HEK293T (cell line): ENCODE measurements around the gene RPS6KA5.
"Not testable (repeated sequence)": the region's sequence is repeated elsewhere in the genome, so short reads cannot be mapped to it uniquely, and the experiment has no call there.

ENCODE experiments used
- CTCF ChIA-PET: fragments of 350-600 bp; formaldehyde crosslinking; extraction: SDS; loops from one replicate; lab custom pipeline; 2021; ENCODE audit warnings: antibody characterized with exemption, inconsistent platforms; lab: Yijun Ruan, JAX
- POLR2A ChIA-PET: fragments of 350-600 bp; formaldehyde crosslinking; extraction: SDS; loops from one replicate; lab custom pipeline; 2020; ENCODE audit warnings: antibody characterized with exemption, inconsistent platforms; lab: Yijun Ruan, JAX
- DNase-seq: peaks from one replicate; pipeline ENCODE4 v3.0.0; 2012; ENCODE audit warnings: mixed read lengths; ENCODE audit errors: extremely low spot score
- ARNT ChIP-seq: fragments of 450-650 bp; IDR thresholded peaks from 2 replicates; pipeline ENCODE4 v1.6.1; 2017; ENCODE audit warnings: mild to moderate bottlenecking
- BHLHE40 ChIP-seq: fragments of 450-650 bp; IDR thresholded peaks from 2 replicates; pipeline ENCODE4 v1.6.1; 2016; ENCODE audit warnings: mild to moderate bottlenecking, moderate library complexity, borderline replicate concordance
- CTBP1 ChIP-seq: fragments of 450-650 bp; IDR thresholded peaks from 2 replicates; pipeline ENCODE4 v1.6.1; 2016; ENCODE audit warnings: borderline replicate concordance
- ELF4 ChIP-seq: fragments of 450-650 bp; IDR thresholded peaks from 2 replicates; pipeline ENCODE4 v1.6.1; 2017; ENCODE audit warnings: antibody characterized with exemption
- FOXA1 ChIP-seq: fragments of 450-650 bp; IDR thresholded peaks from 2 replicates; pipeline ENCODE4 v1.6.1; 2016; ENCODE audit warnings: mild to moderate bottlenecking
- FOXK2 ChIP-seq: fragments of 450-650 bp; IDR thresholded peaks from 2 replicates; pipeline ENCODE4 v1.6.1; 2016; ENCODE audit warnings: mild to moderate bottlenecking
- FOXM1 ChIP-seq: fragments of 450-650 bp; IDR thresholded peaks from 2 replicates; pipeline ENCODE4 v1.6.1; 2017; ENCODE audit warnings: mild to moderate bottlenecking, borderline replicate concordance
- HDGF ChIP-seq: fragments of 450-650 bp; IDR thresholded peaks from 2 replicates; pipeline ENCODE4 v1.6.1; 2017; ENCODE audit warnings: antibody characterized with exemption, borderline replicate concordance
- L3MBTL2 ChIP-seq: fragments of 450-650 bp; conservative IDR thresholded peaks from 2 replicates; pipeline ENCODE4 v1.6.1; 2016; ENCODE audit warnings: mild to moderate bottlenecking
- LEF1 ChIP-seq: fragments of 450-650 bp; IDR thresholded peaks from 2 replicates; pipeline ENCODE4 v1.6.1; 2017; ENCODE audit warnings: mild to moderate bottlenecking, borderline replicate concordance
- NFRKB ChIP-seq: fragments of 450-650 bp; IDR thresholded peaks from 2 replicates; pipeline ENCODE4 v1.6.1; 2016; ENCODE audit warnings: mild to moderate bottlenecking, moderate library complexity
- PKNOX1 ChIP-seq: fragments of 450-650 bp; IDR thresholded peaks from 2 replicates; pipeline ENCODE4 v1.6.1; 2016
- SP1 ChIP-seq: fragments of 450-650 bp; IDR thresholded peaks from 2 replicates; pipeline ENCODE4 v1.6.1; 2017
- SUZ12 ChIP-seq: fragments of 450-650 bp; IDR thresholded peaks from 2 replicates; pipeline ENCODE4 v1.6.1; 2016; ENCODE audit warnings: mild to moderate bottlenecking
- TARDBP ChIP-seq: fragments of 450-650 bp; IDR thresholded peaks from 2 replicates; pipeline ENCODE4 v1.6.1; 2016
- ZNF384 ChIP-seq: fragments of 450-650 bp; IDR thresholded peaks from 2 replicates; pipeline ENCODE4 v1.6.1; 2016

The RPS6KA5 gene

GRCh38 chr14:91060351-91061055 lies at the start of gene RPS6KA5:
Gene RPS6KA5, minus strand, starts transcription at chr14:91060641. Its CDS starts 207 bp downstream, at chr14:91060434.
- ChIA-PET CTCF (interaction anchor here (0.7 to 1.1 kb wide), 3 partner anchors 12 to 117 kb away, joined by 3 to 4 read pairs (median 3); no protein-coding TSS in a partner anchor), POLR2A (interaction anchor here (0.6 to 2.8 kb wide), 25 partner anchors 12 to 226 kb away, joined by 3 to 30 read pairs (median 4); partner anchors contain the start of gene DGLUCY)
- TF ChIP-seq NFRKB, result no peak
- TF ChIP-seq ELF4, result no peak
- TF ChIP-seq L3MBTL2, result peak; percentile 72
- TF ChIP-seq BHLHE40, result no peak
- DNase-seq, result peak; percentile 93

DNA sequence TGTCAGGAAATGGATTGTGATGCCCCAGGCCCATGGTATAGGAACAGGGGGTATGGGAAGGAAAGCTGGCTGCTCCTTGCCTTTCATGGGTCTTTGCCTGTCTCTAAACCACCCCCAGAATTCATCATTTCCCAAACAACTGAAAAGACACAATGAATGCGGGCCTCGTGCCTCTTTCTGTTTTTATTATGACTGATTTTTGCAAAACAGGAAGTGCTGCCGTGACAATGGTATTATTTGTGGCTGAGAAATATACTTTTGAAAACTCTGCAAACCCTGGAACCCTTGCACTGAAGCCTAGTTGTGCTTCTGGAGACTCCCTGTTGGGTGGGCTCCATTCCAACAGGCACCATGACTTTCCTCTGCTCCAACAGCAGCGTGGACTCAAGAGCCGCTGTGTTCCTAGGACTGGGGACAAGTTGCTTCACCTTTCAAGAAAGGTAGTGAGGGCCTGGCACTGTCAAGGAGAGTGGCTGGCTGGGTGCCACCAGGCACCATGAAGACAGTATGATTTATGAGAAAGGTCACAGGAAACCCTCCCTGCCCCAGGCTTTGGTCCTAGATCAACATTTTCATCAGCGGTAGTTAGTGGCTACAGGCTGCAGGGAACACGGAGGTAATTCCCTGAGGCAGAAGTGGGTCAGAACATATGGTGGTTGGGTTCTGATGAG lies 48.6 kb upstream of the RPS6KA5 start:
- CTCF ChIA-PET, result no interaction called here
- POLR2A ChIA-PET, result no interaction called here
- no peak for DNase-seq
- no peak for TF ChIP-seq NFRKB
- TF ChIP-seq FOXM1, result no peak
- no peak for TF ChIP-seq LEF1
- no peak for TF ChIP-seq BHLHE40
- no peak for TF ChIP-seq CTBP1
- TF ChIP-seq ELF4, result no peak
- TF ChIP-seq SUZ12, result no peak
- no peak for TF ChIP-seq FOXK2
- no peak for TF ChIP-seq PKNOX1
- TF ChIP-seq TARDBP, result no peak
- TF ChIP-seq FOXA1, result no peak

DNA sequence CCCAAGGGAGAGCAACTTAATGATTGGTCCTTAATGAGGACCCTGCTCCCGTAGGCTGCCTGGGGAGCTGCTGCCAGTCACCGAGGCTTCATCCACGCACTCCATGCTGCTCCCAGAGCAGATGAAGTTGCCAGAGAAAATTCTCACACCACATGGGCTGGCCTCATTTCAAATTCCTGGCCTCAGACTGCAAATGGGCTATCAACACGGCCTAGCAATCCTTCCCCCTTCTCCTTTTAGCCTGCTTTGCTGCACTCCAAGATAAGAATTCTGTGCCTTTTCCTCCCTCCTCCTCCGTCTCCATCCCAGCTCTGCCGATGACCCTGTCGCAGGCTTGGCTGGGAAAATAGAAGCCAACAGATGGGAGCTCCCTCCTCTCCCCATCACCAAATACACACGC lies 42.7 kb upstream of the RPS6KA5 start:
- ChIA-PET POLR2A (interaction anchor here (2.8 kb wide), 1 partner anchor 11 kb away, joined by 12 read pairs; the partner anchor contains the start of gene DGLUCY), CTCF (no interaction called here)
- no peak for DNase-seq
- no peak for TF ChIP-seq SUZ12
- TF ChIP-seq CTBP1, result no peak
- TF ChIP-seq FOXA1, result no peak
- no peak for TF ChIP-seq BHLHE40
- TF ChIP-seq SP1, result no peak
- no peak for TF ChIP-seq NFRKB
- TF ChIP-seq TARDBP, result no peak
- TF ChIP-seq HDGF, result no peak

GRCh38 chr14:91100102-91100501 lies 39.7 kb upstream of the RPS6KA5 start:
- ChIA-PET POLR2A (interaction anchor here (0.8 to 1.5 kb wide), 3 partner anchors 13 to 39 kb away, joined by 3 to 4 read pairs (median 4); partner anchors contain the start of genes DGLUCY and RPS6KA5), CTCF (no interaction called here)
- DNase-seq, result no peak
- TF ChIP-seq SUZ12, result no peak
- TF ChIP-seq SP1, result no peak
- TF ChIP-seq FOXM1, result no peak
- no peak for TF ChIP-seq ZNF384
- TF ChIP-seq HDGF, result no peak
- no peak for TF ChIP-seq NFRKB
- TF ChIP-seq TARDBP, result no peak
- no peak for TF ChIP-seq FOXA1
- no peak for TF ChIP-seq FOXK2
- TF ChIP-seq CTBP1, result no peak
- TF ChIP-seq BHLHE40, result no peak
- no peak for TF ChIP-seq L3MBTL2
- no peak for TF ChIP-seq ARNT
- TF ChIP-seq ELF4, result no peak
- TF ChIP-seq LEF1, result no peak
- no peak for TF ChIP-seq PKNOX1

DNA sequence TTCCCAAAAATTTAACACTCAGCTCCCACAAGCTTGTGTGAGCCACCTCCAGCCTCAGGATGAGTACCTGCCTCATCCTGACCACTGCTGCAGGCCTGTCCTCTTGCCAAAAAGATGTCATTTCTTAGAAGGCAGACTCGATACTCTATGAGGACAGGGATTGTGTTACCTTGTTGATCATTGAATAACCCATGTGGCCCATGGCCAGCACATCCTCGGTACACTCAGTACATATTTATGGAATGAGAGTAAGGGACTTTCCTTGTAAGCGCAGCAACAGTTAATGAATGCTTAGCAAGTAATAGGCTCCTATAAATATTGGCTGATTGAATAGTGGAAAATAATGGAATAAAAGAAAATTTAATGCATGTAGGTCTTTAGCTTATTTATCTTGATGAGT lies 38.1 kb upstream of the RPS6KA5 start:
- ChIA-PET POLR2A (interaction anchor here (1.5 to 2.5 kb wide), 2 partner anchors 17 to 38 kb away, joined by 4 to 9 read pairs; partner anchors contain the start of gene RPS6KA5), CTCF (no interaction called here)
- no peak for DNase-seq
- TF ChIP-seq LEF1 (no peak), ZNF384 (no peak), HDGF (no peak), BHLHE40 (no peak), ELF4 (no peak), FOXK2 (no peak), FOXM1 (no peak)

DNA sequence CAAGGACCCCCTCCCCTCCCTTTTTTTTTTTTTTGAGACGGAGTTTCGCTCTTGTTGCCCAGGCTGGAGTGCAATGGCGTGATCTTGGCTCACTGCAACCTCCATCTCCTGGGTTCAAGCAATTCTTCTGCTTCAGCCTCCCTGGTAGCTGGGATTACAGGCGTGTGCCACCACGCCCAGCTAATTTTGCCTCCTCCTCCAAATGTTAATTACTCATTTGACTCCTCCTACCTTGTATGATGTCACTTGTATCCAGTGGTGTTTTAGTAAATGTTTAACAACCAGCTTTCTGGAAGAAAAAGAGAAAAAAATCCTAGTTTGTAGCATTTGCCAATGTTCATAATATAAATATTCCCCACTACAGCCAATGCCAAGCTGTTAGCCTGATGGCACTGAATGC lies 37.2 kb upstream of the RPS6KA5 start:
- DNase-seq, CTCF ChIA-PET: not testable (repeated sequence)
- POLR2A ChIA-PET, result interaction anchor here (2.5 kb wide), 1 partner anchor 37 kb away, joined by 9 read pairs; the partner anchor contains the start of gene RPS6KA5

- no peak for DNase-seq
- TF ChIP-seq L3MBTL2, result no peak
- TF ChIP-seq FOXM1, result no peak
- no peak for TF ChIP-seq ELF4
- TF ChIP-seq FOXA1, result no peak
- no peak for TF ChIP-seq ARNT
- TF ChIP-seq LEF1, result no peak
- TF ChIP-seq SUZ12, result no peak
- TF ChIP-seq CTBP1, result no peak
- ChIA-PET CTCF (interaction anchor here (0.6 to 0.7 kb wide), 2 partner anchors 70 to 168 kb away, joined by 3 to 4 read pairs; no protein-coding TSS in a partner anchor), POLR2A (interaction anchor here (0.8 to 1.3 kb wide), 2 partner anchors 12 to 34 kb away, joined by 3 to 4 read pairs; partner anchors contain the start of gene RPS6KA5)
These were observed 34.7 kb upstream of the RPS6KA5 start for GRCh38 chr14:91095178-91095577.
